ENCODE data around the gene ARMH3.
A peak's percentile ranks its signal among the peaks of the same experiment; 100 is the strongest.

The ARMH3 gene

DNA sequence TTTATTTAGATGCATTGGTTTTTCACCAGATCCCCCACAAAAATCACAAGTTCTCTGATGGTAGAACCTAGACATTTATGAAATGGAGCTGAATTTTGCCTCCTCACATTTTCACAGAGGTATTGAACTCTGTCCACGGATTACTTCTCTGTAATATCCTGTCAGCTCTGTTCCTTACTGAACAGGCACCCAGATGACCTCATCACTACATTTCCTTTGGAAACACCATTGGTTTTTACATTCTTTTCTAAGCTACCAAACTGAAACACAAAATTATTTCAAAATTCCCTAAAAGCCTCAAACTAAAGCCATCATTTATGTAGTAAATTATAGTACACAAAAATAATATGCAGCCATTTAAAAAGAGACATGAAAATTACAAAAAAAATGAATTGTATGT, 114.1 kb downstream of the ARMH3 start:
- no peak overlapping the region for H3K4me3 ChIP-seq (ENCODE audit: severe bottlenecking)
- ATAC-seq (ENCODE audit: low read depth): no peak
- no peaks in the 10 kb centered on the region for H3K9me3 ChIP-seq (ENCODE audit: severe bottlenecking)
- no peak for DNase-seq (ENCODE audit: low spot score)
- peaks cover 3% of the 10 kb centered on the region; the same call in 1 of the 2 replicates for H3K36me3 ChIP-seq (ENCODE audit: low read depth)
- TF ChIP-seq, protein P1, sequence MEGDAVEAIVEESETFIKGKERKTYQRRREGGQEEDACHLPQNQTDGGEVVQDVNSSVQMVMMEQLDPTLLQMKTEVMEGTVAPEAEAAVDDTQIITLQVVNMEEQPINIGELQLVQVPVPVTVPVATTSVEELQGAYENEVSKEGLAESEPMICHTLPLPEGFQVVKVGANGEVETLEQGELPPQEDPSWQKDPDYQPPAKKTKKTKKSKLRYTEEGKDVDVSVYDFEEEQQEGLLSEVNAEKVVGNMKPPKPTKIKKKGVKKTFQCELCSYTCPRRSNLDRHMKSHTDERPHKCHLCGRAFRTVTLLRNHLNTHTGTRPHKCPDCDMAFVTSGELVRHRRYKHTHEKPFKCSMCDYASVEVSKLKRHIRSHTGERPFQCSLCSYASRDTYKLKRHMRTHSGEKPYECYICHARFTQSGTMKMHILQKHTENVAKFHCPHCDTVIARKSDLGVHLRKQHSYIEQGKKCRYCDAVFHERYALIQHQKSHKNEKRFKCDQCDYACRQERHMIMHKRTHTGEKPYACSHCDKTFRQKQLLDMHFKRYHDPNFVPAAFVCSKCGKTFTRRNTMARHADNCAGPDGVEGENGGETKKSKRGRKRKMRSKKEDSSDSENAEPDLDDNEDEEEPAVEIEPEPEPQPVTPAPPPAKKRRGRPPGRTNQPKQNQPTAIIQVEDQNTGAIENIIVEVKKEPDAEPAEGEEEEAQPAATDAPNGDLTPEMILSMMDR (IDR thresholded peaks at IDR 0.05; ENCODE audit: poor library complexity, severe bottlenecking): no peak
- no peaks in the 10 kb centered on the region for H3K27me3 ChIP-seq (ENCODE audit: insufficient read depth, poor library complexity, severe bottlenecking)
- H3K27ac ChIP-seq (ENCODE audit: poor library complexity, severe bottlenecking): peak overlapping the region; percentile 70
- H3K4me1 ChIP-seq (ENCODE audit: insufficient read depth, poor library complexity, severe bottlenecking): peaks cover 49% of the 10 kb centered on the region

DNA sequence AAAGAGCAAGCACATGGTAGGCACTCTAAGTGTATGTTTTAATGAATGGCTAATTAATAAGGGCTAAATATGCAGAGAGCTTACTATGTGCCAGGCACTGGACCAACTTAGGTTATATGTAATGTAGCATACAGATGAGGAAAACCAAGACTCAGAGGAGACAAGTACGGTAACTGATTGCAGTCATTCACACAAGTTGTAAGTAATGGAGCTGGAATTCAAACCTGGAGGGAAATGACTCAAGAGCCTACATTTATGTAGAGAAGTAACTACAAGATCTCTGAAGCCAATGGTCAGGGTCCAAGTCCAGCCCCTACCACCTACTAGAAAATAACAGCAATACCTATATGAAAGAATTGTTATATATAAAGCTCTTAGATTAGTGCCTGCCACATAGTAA, 115.1 kb downstream of the ARMH3 start:
- ATAC-seq (ENCODE audit: low read depth) (no peak), DNase-seq (ENCODE audit: low spot score) (no peak)
- Histone ChIP-seq H3K27me3 (ENCODE audit: insufficient read depth, poor library complexity, severe bottlenecking) (no peaks in the 10 kb centered on the region), H3K4me1 (ENCODE audit: insufficient read depth, poor library complexity, severe bottlenecking) (peaks cover 52% of the 10 kb centered on the region), H3K27ac (ENCODE audit: poor library complexity, severe bottlenecking) (peak overlapping the region; percentile 70), H3K9me3 (ENCODE audit: severe bottlenecking) (no peaks in the 10 kb centered on the region), H3K4me3 (ENCODE audit: severe bottlenecking) (no peak overlapping the region), H3K36me3 (ENCODE audit: low read depth) (peaks cover 3% of the 10 kb centered on the region; the same call in 1 of the 2 replicates)
- TF ChIP-seq, protein P1 (IDR thresholded peaks at IDR 0.05; ENCODE audit: poor library complexity, severe bottlenecking): no peak

DNA sequence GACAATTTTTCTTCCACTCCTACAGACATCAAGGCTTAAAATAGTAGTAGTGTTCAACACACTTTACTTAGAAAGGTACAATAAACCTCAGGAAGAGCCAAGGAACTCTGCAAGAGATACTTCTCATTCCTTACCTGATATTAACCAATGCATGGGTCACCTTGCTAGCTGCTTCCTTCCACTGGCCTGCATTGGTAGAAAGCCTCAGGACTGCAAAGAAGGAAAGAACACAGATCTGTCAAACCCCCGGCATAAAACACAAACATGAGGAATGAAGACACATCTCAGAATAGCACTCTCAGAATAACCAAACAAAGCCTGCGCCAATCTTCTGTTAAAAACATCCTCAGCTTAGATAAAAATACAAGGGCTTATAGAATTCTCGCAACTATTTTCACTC, 116.2 kb downstream of the ARMH3 start:
- H3K4me1 ChIP-seq (ENCODE audit: insufficient read depth, poor library complexity, severe bottlenecking): peaks cover 52% of the 10 kb centered on the region
- H3K36me3 ChIP-seq (ENCODE audit: low read depth): peaks cover 3% of the 10 kb centered on the region; the same call in 1 of the 2 replicates
- H3K27ac ChIP-seq (ENCODE audit: poor library complexity, severe bottlenecking): peak overlapping the region; percentile 70
- no peak overlapping the region for H3K4me3 ChIP-seq (ENCODE audit: severe bottlenecking)
- H3K27me3 ChIP-seq (ENCODE audit: insufficient read depth, poor library complexity, severe bottlenecking): no peaks in the 10 kb centered on the region
- ATAC-seq (ENCODE audit: low read depth) (no peak; the same call in 2 of the 3 replicates), DNase-seq (ENCODE audit: low spot score) (no peak)
- TF ChIP-seq, protein P1 (IDR thresholded peaks at IDR 0.05; ENCODE audit: poor library complexity, severe bottlenecking): no peak
- no peaks in the 10 kb centered on the region for H3K9me3 ChIP-seq (ENCODE audit: severe bottlenecking)

DNA sequence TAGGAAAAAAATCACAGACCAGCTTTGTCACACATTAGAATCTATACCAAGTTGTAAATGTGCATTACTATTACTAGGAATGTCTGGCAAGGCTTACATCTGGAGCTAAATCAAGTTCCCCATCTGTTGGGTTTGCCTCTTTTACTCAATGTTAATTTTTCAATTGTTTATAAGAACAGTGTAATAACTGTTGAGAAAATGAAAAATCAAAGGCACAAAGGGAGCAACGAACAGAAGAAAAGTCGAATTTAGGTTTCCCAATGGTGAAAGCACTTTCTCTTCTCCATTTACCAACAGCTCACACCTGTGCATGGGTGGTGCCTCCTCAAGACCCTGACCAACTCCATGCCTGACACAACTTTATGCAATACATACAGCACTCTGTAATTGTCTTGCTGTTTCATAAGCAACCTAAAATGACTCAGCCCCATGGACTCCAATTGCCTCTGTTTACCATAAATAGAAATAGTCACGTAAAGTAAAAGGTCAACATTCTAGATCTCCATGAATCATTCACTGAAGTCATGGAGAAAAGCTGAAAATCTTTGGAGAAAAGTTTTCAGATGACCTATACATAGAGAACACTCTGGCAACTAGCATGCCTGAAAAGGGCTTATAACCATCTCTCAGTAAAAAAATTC, 116.8 kb downstream of the ARMH3 start:
- DNase-seq (ENCODE audit: low spot score): no peak
- H3K4me3 ChIP-seq (ENCODE audit: severe bottlenecking): no peak overlapping the region
- ATAC-seq (ENCODE audit: low read depth): peak; percentile 86
- H3K27me3 ChIP-seq (ENCODE audit: insufficient read depth, poor library complexity, severe bottlenecking): no peaks in the 10 kb centered on the region
- no peaks in the 10 kb centered on the region for H3K9me3 ChIP-seq (ENCODE audit: severe bottlenecking)
- H3K27ac ChIP-seq (ENCODE audit: poor library complexity, severe bottlenecking): peak overlapping the region; percentile 70
- peaks cover 52% of the 10 kb centered on the region for H3K4me1 ChIP-seq (ENCODE audit: insufficient read depth, poor library complexity, severe bottlenecking)
- TF ChIP-seq, protein P1 (IDR thresholded peaks at IDR 0.05; ENCODE audit: poor library complexity, severe bottlenecking): no peak
- H3K36me3 ChIP-seq (ENCODE audit: low read depth): peaks cover 3% of the 10 kb centered on the region; the same call in 1 of the 2 replicates

All from RWPE2 (cell line).